H1 (cell line): ENCODE data around the gene TAF9. TPM values are rescaled to one million over a fixed set of nuclear protein-coding genes. Genes with fewer than 3 reads are reported as not detected.

ENCODE experiments used
- CTCF ChIA-PET: fragments of 300-600 bp; sonication (Branson Sonifier 250); formaldehyde crosslinking; loops from one replicate; lab custom pipeline; 2021; ENCODE audit not compliant: partially characterized antibody; lab: Charles Lee
- POLR2A ChIA-PET: fragments of 300-600 bp; sonication (Branson Sonifier 250); formaldehyde crosslinking; loops from one replicate; lab custom pipeline; 2021; ENCODE audit warnings: inconsistent platforms; ENCODE audit not compliant: partially characterized antibody; lab: Charles Lee
- DNase-seq, 2 experiments: peaks; one replicate each; pipeline versions ENCODE4 v3.0.0 to v3.0.0-alpha.2; 2010 to 2022; ENCODE audit warnings: low spot score in 2 of 2, low read depth in 1 of 2, mixed read lengths in 1 of 2
- FAIRE-seq: peaks from 2 replicates; lab custom pipeline; 2011; peaks lifted over from hg19 to GRCh38; lab: Jason Lieb, UNC
- H2AFZ ChIP-seq: 2 replicates; pipeline ENCODE4 v1.8.1; 2012; ENCODE audit warnings: low read length, inconsistent platforms
- H2AK5ac ChIP-seq: 2 replicates; pipeline ENCODE4 v1.6.1; 2013; ENCODE audit warnings: low read depth, low read length
- H2BK120ac ChIP-seq: replicated peaks from 2 replicates; pipeline ENCODE3; 2013; ENCODE audit warnings: low read depth, low read length, inconsistent platforms
- H2BK12ac ChIP-seq: 2 replicates; pipeline ENCODE4 v1.6.1; 2013; ENCODE audit warnings: low read depth, low read length
- H2BK15ac ChIP-seq: 2 replicates; pipeline ENCODE4 v1.6.1; 2013; ENCODE audit warnings: low read length
- H2BK20ac ChIP-seq: 2 replicates; pipeline ENCODE4 v1.6.1; 2013; ENCODE audit warnings: low read length
- H2BK5ac ChIP-seq: 2 replicates; pipeline ENCODE4 v1.6.1; 2013; ENCODE audit warnings: low read depth, low read length
- H3K14ac ChIP-seq: 2 replicates; pipeline ENCODE4 v1.6.1; 2013; ENCODE audit warnings: inconsistent platforms; ENCODE audit not compliant: insufficient read length
- H3K18ac ChIP-seq: 2 replicates; pipeline ENCODE4 v1.6.1; 2013; ENCODE audit warnings: low read length; ENCODE audit errors: extremely low read depth
- H3K23ac ChIP-seq: 2 replicates; pipeline ENCODE4 v1.6.1; 2013; ENCODE audit warnings: inconsistent platforms; ENCODE audit not compliant: insufficient read length
- H3K23me2 ChIP-seq: 2 replicates; pipeline ENCODE4 v1.6.1; 2013; ENCODE audit warnings: low read depth, low read length
- H3K27ac ChIP-seq: 2 replicates; pipeline ENCODE4 v1.6.1; 2011; ENCODE audit warnings: low read depth, low read length, inconsistent platforms
- H3K27me3 ChIP-seq, 4 experiments: replicated peaks in 1 of 4; 1 replicate in 1 of 4; 2 replicates in 3 of 4; pipeline versions ENCODE4 v1.6.1 to v1.8.1; 2011 to 2013; ENCODE audit warnings: low read length in 3 of 4, mild to moderate bottlenecking in 3 of 4, inconsistent platforms in 2 of 4, mixed read lengths in 2 of 4, moderate library complexity in 1 of 4; ENCODE audit not compliant: control insufficient read depth in 3 of 4, insufficient read depth in 3 of 4; ENCODE audit errors: extremely low read depth in 1 of 4
- H3K36me3 ChIP-seq, 4 experiments: 2 replicates each; pipeline versions ENCODE4 v1.6.1 to v1.8.1; 2011 to 2013; ENCODE audit warnings: mild to moderate bottlenecking in 4 of 4, low read length in 3 of 4, moderate library complexity in 2 of 4, control low read depth in 1 of 4, inconsistent platforms in 1 of 4; ENCODE audit not compliant: insufficient read depth in 4 of 4, control insufficient read depth in 2 of 4
- H3K4ac ChIP-seq: replicated peaks from 2 replicates; pipeline ENCODE3; 2013; ENCODE audit warnings: low read length, low read depth, mixed read lengths, inconsistent platforms; ENCODE audit not compliant: insufficient read length
- H3K4me1 ChIP-seq, 4 experiments: replicated peaks in 1 of 4; 1 replicate in 1 of 4; 2 replicates in 3 of 4; pipeline versions ENCODE4 v1.6.1 to v1.8.1; 2011 to 2013; ENCODE audit warnings: low read length in 3 of 4, inconsistent platforms in 2 of 4, mixed read lengths in 1 of 4; ENCODE audit not compliant: insufficient read depth in 4 of 4, control insufficient read depth in 3 of 4
- H3K4me2 ChIP-seq, 2 experiments: 2 replicates each; pipeline versions ENCODE4 v1.6.1 to v1.8.1; 2011 to 2013; ENCODE audit warnings: low read depth in 2 of 2, low read length in 2 of 2, control low read depth in 1 of 2, inconsistent platforms in 1 of 2, mild to moderate bottlenecking in 1 of 2; ENCODE audit not compliant: insufficient read depth in 1 of 2
- H3K4me3 ChIP-seq, 4 experiments: fragments of 200-600, 300-600 bp in 1 of 4; sonication (generic), shearing (Covaris generic), sonication (Bioruptor Twin) in 1 of 4; 2 replicates each; pipeline versions ENCODE4 v1.5.1 to v1.8.1; 2011 to 2016; ENCODE audit warnings: low read length in 4 of 4, low read depth in 3 of 4, control low read depth in 2 of 4, inconsistent platforms in 2 of 4, mild to moderate bottlenecking in 2 of 4, mixed read lengths in 1 of 4, moderate library complexity in 1 of 4; ENCODE audit not compliant: insufficient read depth in 2 of 4; ENCODE audit errors: extremely low read depth in 1 of 4
- H3K56ac ChIP-seq: replicated peaks from 2 replicates; pipeline ENCODE3; 2013; ENCODE audit warnings: low read depth, mild to moderate bottlenecking, mixed read lengths, low read length, inconsistent platforms; ENCODE audit not compliant: insufficient read length
- H3K79me1 ChIP-seq: 2 replicates; pipeline ENCODE4 v1.6.1; 2013; ENCODE audit warnings: low read depth, low read length, control low read depth
- H3K79me2 ChIP-seq, 2 experiments: 2 replicates each; pipeline versions ENCODE4 v1.6.1 to v1.8.1; 2012 to 2013; ENCODE audit warnings: low read length in 2 of 2, mild to moderate bottlenecking in 2 of 2, inconsistent platforms in 1 of 2; ENCODE audit not compliant: insufficient read depth in 2 of 2, control insufficient read depth in 1 of 2
- H3K9ac ChIP-seq, 4 experiments: replicated peaks in 1 of 4; 1 replicate in 1 of 4; 2 replicates in 3 of 4; pipeline versions ENCODE4 v1.6.1 to v1.8.1; 2011 to 2013; ENCODE audit warnings: low read depth in 3 of 4, low read length in 3 of 4, control low read depth in 2 of 4, mild to moderate bottlenecking in 2 of 4, moderate library complexity in 2 of 4, inconsistent platforms in 1 of 4; ENCODE audit errors: extremely low read depth in 1 of 4
- H3K9me3 ChIP-seq, 2 experiments: 2 replicates each; pipeline versions ENCODE4 v1.6.1 to v1.8.1; 2012 to 2013; ENCODE audit warnings: mild to moderate bottlenecking in 2 of 2, moderate library complexity in 2 of 2, control low read depth in 1 of 2, inconsistent platforms in 1 of 2, low read depth in 1 of 2, low read length in 1 of 2, mixed read lengths in 1 of 2; ENCODE audit not compliant: insufficient read depth in 2 of 2
- H4K20me1 ChIP-seq, 2 experiments: replicated peaks in 1 of 2; 2 replicates each; pipeline versions ENCODE3 to v1.8.1; 2011 to 2013; ENCODE audit warnings: inconsistent platforms in 2 of 2, low read length in 2 of 2, mild to moderate bottlenecking in 1 of 2; ENCODE audit not compliant: insufficient read depth in 2 of 2, control insufficient read depth in 1 of 2
- H4K5ac ChIP-seq: 2 replicates; pipeline ENCODE4 v1.6.1; 2013; ENCODE audit warnings: low read length, low read depth, mixed read lengths, inconsistent platforms; ENCODE audit not compliant: insufficient read length
- H4K8ac ChIP-seq: 2 replicates; pipeline ENCODE4 v1.8.0; 2013; ENCODE audit warnings: mild to moderate bottlenecking, moderate library complexity, low read length, inconsistent platforms; ENCODE audit not compliant: insufficient read depth; ENCODE audit errors: extremely low read depth
- H4K91ac ChIP-seq: replicated peaks from 2 replicates; pipeline ENCODE3; 2013; ENCODE audit warnings: low read length, mixed read lengths, inconsistent platforms; ENCODE audit not compliant: insufficient read length
- ASH2L ChIP-seq: fragments of 200-600, 300-600 bp; sonication (generic); IDR thresholded peaks from one replicate; pipeline ENCODE4 v1.7.1; 2017; ENCODE audit warnings: low read length
- ATF2 ChIP-seq: IDR thresholded peaks from 2 replicates; pipeline ENCODE4 v1.6.1; 2012; ENCODE audit warnings: low read length, inconsistent platforms
- ATF3 ChIP-seq: IDR thresholded peaks from 2 replicates; pipeline ENCODE4 v1.6.1; 2011; ENCODE audit warnings: low read depth, mild to moderate bottlenecking, low read length; ENCODE audit not compliant: insufficient read depth
- KDM5A ChIP-seq: fragments of 200-600 bp; IDR thresholded peaks from 2 replicates; pipeline ENCODE4 v1.7.1; 2012; ENCODE audit warnings: mild to moderate bottlenecking, low read length, inconsistent platforms, mixed read lengths
- MAFK ChIP-seq: IDR thresholded peaks from 2 replicates; pipeline ENCODE4 v1.6.1; 2012; ENCODE audit warnings: low read depth, mild to moderate bottlenecking, improper control_type of control experiment, low read length
- POU5F1 ChIP-seq: IDR thresholded peaks from 2 replicates; pipeline ENCODE4 v1.6.1; 2011; ENCODE audit warnings: low read depth, mild to moderate bottlenecking, low read length, moderate library complexity
- RAD21 ChIP-seq, 2 experiments: IDR thresholded peaks in 1 of 2; conservative IDR thresholded peaks in 1 of 2; 2 replicates each; pipeline ENCODE4 v1.6.1; 2011; ENCODE audit warnings: low read depth in 2 of 2, low read length in 2 of 2, improper control_type of control experiment in 1 of 2, inconsistent platforms in 1 of 2, mild to moderate bottlenecking in 1 of 2, moderate library complexity in 1 of 2
- RBBP5 ChIP-seq: IDR thresholded peaks from 2 replicates; pipeline ENCODE4 v1.7.1; 2012; ENCODE audit warnings: low read depth, mild to moderate bottlenecking, inconsistent platforms, low read length, moderate library complexity, borderline replicate concordance
- RXRA ChIP-seq: IDR thresholded peaks from 2 replicates; pipeline ENCODE4 v1.6.1; 2011; ENCODE audit warnings: low read depth, mild to moderate bottlenecking, low read length, moderate library complexity; ENCODE audit not compliant: insufficient read depth
- SP2 ChIP-seq: IDR thresholded peaks from 2 replicates; pipeline ENCODE4 v1.6.1; 2012; ENCODE audit warnings: mild to moderate bottlenecking, low read length, inconsistent platforms
- TAF7 ChIP-seq: optimal IDR thresholded peaks from 2 replicates; pipeline ENCODE3; 2011; ENCODE audit warnings: low read depth, mild to moderate bottlenecking, inconsistent platforms, low read length, moderate library complexity, borderline replicate concordance
- TBP ChIP-seq: IDR thresholded peaks from 2 replicates; pipeline ENCODE4 v1.6.1; 2011; ENCODE audit warnings: low read depth, low read length, improper control_type of control experiment
- WGBS, 2 experiments: shearing (Covaris generic) in 1 of 2; methylation state at CpG; one replicate each; pipeline versions ENCODE4 v1.1.6 to v1.1.7; 2013 to 2015; ENCODE audit warnings: low lambda C conversion rate in 2 of 2, mixed read lengths in 2 of 2, inconsistent platforms in 1 of 2, low coverage in 1 of 2, missing lambda C conversion rate in 1 of 2; ENCODE audit not compliant: insufficient replicate concordance in 2 of 2, insufficient coverage in 1 of 2, insufficient read length in 1 of 2; ENCODE audit errors: extremely low coverage in 1 of 2, missing lambda C conversion rate in 1 of 2; 5-methylcytosine and 5-hydroxymethylcytosine counted together
- polyA plus RNA-seq, 7 experiments: library from polyadenylated mRNA; depleted of rRNA in 3 of 7; stranded (reverse) in 5 of 7; unstranded in 2 of 7; fragments of >200 nt in 5 of 7; fragments of 200-250 nt in 2 of 7; gene quantifications; 1 replicate in 5 of 7; 2 replicates in 1 of 7; 4 replicates in 1 of 7; pipeline versions ENCODE4 v1.2.1 to v1.2.3, GENCODE V29; 2011 to 2013; ENCODE audit warnings: missing spikeins in 2 of 7, mixed read lengths in 2 of 7
- total RNA-seq: library from RNA; stranded (reverse); fragmentation: NEBNext Ultra II Directional; extraction: Animal tissue kit (Norgen Biotek cat#: 25700); gene quantifications from 2 replicates; pipeline ENCODE4 v1.2.1, GENCODE V29; 2021

TAF9 gene
- total and polyA plus RNA-seq, 2 of the 8 experiments (the other 6 are each of a cell fraction or from before 2014, with no cell fraction given), result 85.1 to 135 TPM

GRCh38 chr5:69360442-69360841, 8.9 kb downstream of the TAF9 start:
- no peak overlapping the region for H3K18ac ChIP-seq
- no peak overlapping the region for H3K9ac ChIP-seq
- H2AFZ ChIP-seq, result no peak overlapping the region
- H3K27ac ChIP-seq, result no peak overlapping the region
- H2AK5ac ChIP-seq, result no peak overlapping the region
- ChIA-PET POLR2A (interaction anchor here (1.1 kb wide), 1 partner anchor 105 kb away, joined by 3 read pairs; no protein-coding TSS in a partner anchor), CTCF (interaction anchor here (1.4 kb wide), 2 partner anchors 80 to 94 kb away, joined by 3 read pairs; no protein-coding TSS in a partner anchor)
- H3K14ac ChIP-seq, result no peak overlapping the region
- H2BK5ac ChIP-seq, result no peak overlapping the region
- no peak overlapping the region for H2BK20ac ChIP-seq
- H3K36me3 ChIP-seq, result peaks cover 0 to 23% (median 8%) of the 10 kb centered on the region in 4 experiments; a peak in 5 of 8 replicates
- no peak overlapping the region for H2BK15ac ChIP-seq
- H3K23me2 ChIP-seq, result no peaks in the 10 kb centered on the region
- no peaks in the 10 kb centered on the region for H3K4me1 ChIP-seq
- no peak overlapping the region for H4K5ac ChIP-seq
- H4K20me1 ChIP-seq, result peaks cover 1 to 4% of the 10 kb centered on the region in 2 experiments
- no peaks in the 10 kb centered on the region for H3K79me1 ChIP-seq
- FAIRE-seq (no peak), DNase-seq (no peak)
- H3K56ac ChIP-seq, result no peak overlapping the region
- no peak overlapping the region for H3K23ac ChIP-seq
- H4K8ac ChIP-seq, result no peak overlapping the region
- H4K91ac ChIP-seq, result no peak overlapping the region
- no peak overlapping the region for H3K4ac ChIP-seq
- H3K27me3 ChIP-seq, result no peaks in the 10 kb centered on the region
- no peaks in the 10 kb centered on the region for H3K9me3 ChIP-seq
- no peak overlapping the region for H2BK120ac ChIP-seq
- peaks cover 0 to 31% of the 10 kb centered on the region in 2 experiments for H3K79me2 ChIP-seq
- WGBS, 2 experiments, result 100% methylated on average over 1 of the region's 1 CpG; no CpG with 5 or more reads in 1 of the 2 experiments
- H3K4me2 ChIP-seq, result no peak overlapping the region
- no peak overlapping the region for H2BK12ac ChIP-seq
- H3K4me3 ChIP-seq, result no peak overlapping the region
- no peak for TF ChIP-seq RXRA
- TF ChIP-seq RAD21 (IDR thresholded peaks at IDR 0.05 in 1 of 2, conservative IDR thresholded peaks at IDR 0.05 in 1 of 2; ENCODE audit: low read depth in 2 of 2, low read length in 2 of 2), result no peak
- TF ChIP-seq POU5F1, result no peak
- no peak for TF ChIP-seq RBBP5
- TF ChIP-seq TBP, result no peak
- no peak for TF ChIP-seq ATF2
- TF ChIP-seq KDM5A, result no peak
- TF ChIP-seq ATF3, result no peak
- no peak for TF ChIP-seq TAF7
- TF ChIP-seq ASH2L, result no peak
- no peak for TF ChIP-seq SP2
- TF ChIP-seq MAFK, result no peak
